DND-41 (cell line): ENCODE data around the gene BSND.

ENCODE experiments used
- CTCF ChIP-seq: IDR thresholded peaks from 2 replicates; pipeline ENCODE4 v1.5.1; 2012; ENCODE audit warnings: borderline replicate concordance, low read length, moderate library complexity, mild to moderate bottlenecking; ENCODE audit not compliant: poor library complexity, severe bottlenecking; ENCODE audit errors: extremely low read depth
- EZH2 ChIP-seq: IDR thresholded peaks from 3 replicates; pipeline ENCODE4 v1.6.1; 2012; ENCODE audit warnings: borderline replicate concordance, low read depth, mild to moderate bottlenecking, moderate library complexity, low read length, inconsistent platforms; ENCODE audit not compliant: severe bottlenecking

- TF ChIP-seq CTCF, result no peak
- no peak for TF ChIP-seq EZH2
Measured at GRCh38 chr1:54995835-54996234, 2.9 kb upstream of the BSND start.
